K562 (cell line): ENCODE data around the gene AIDA. TPM values are rescaled to one million over a fixed set of nuclear protein-coding genes. Genes with fewer than 3 reads are reported as not detected.

Experiments used
- ARNT ChIP-seq, 2 experiments: fragments of 450-650 bp; IDR thresholded peaks; 2 replicates each; pipeline ENCODE4 v1.6.1; 2016; ENCODE audit warnings: mild to moderate bottlenecking in 1 of 2
- ELF2 ChIP-seq: fragments of 250-450 bp; sonication (Bioruptor Pico); IDR thresholded peaks from 2 replicates; pipeline ENCODE4 v1.5.0; 2021; ENCODE audit warnings: mild to moderate bottlenecking
- ERF ChIP-seq: fragments of 450-650 bp; formaldehyde crosslinking; IDR thresholded peaks from 2 replicates; pipeline ENCODE4 v1.4.0; 2020; ENCODE audit warnings: mild to moderate bottlenecking, mixed read lengths
- GABPA ChIP-seq: fragments of 200-800 bp; sonication (Bioruptor generic); conservative IDR thresholded peaks from 2 replicates; pipeline ENCODE4 v1.6.1; 2016; ENCODE audit warnings: low read depth, missing genetic modification characterization, missing compliant biosample characterization
- HOXB6 ChIP-seq: fragments of 250-450 bp; sonication (Bioruptor Pico); IDR thresholded peaks from 2 replicates; pipeline ENCODE4 v1.5.1; 2022; ENCODE audit warnings: mild to moderate bottlenecking, borderline replicate concordance
- KLF10 ChIP-seq: fragments of 250-450 bp; sonication (Bioruptor Pico); IDR thresholded peaks from 2 replicates; pipeline ENCODE4 v1.6.1; 2021; ENCODE audit warnings: matching md5 sums
- MAFK ChIP-seq: IDR thresholded peaks from 2 replicates; pipeline ENCODE4 v1.6.1; 2011; ENCODE audit warnings: low read length, improper control_type of control experiment
- POU5F1 ChIP-seq: fragments of 150-350 bp; IDR thresholded peaks from 2 replicates; pipeline ENCODE4 v1.6.1; 2014; ENCODE audit warnings: borderline replicate concordance, low read length, low read depth, mild to moderate bottlenecking; ENCODE audit not compliant: partially characterized antibody
- PTBP1 ChIP-seq: fragments of 200-400 bp; formaldehyde crosslinking; IDR thresholded peaks from 2 replicates; pipeline ENCODE4 v1.6.1; 2017; ENCODE audit warnings: low read depth, low read length
- RAD21 ChIP-seq, 2 experiments: fragments of 250-450 bp in 1 of 2; fragments of 450-650 bp in 1 of 2; sonication (Bioruptor Pico) in 1 of 2; formaldehyde crosslinking in 1 of 2; IDR thresholded peaks in 1 of 2; conservative IDR thresholded peaks in 1 of 2; 2 replicates each; pipeline versions ENCODE4 v1.4.0 to v1.8.0; 2020 to 2022; ENCODE audit warnings: mild to moderate bottlenecking in 2 of 2, moderate library complexity in 1 of 2
- SAFB ChIP-seq: fragments of 200-400 bp; formaldehyde crosslinking; IDR thresholded peaks from 2 replicates; pipeline ENCODE4 v1.6.1; 2017; ENCODE audit warnings: low read depth, low read length, borderline replicate concordance
- SMARCE1 ChIP-seq: fragments of 450-650 bp; IDR thresholded peaks from 2 replicates; pipeline ENCODE4 v1.7.1; 2016; ENCODE audit warnings: mild to moderate bottlenecking
- SOX6 ChIP-seq: fragments of 450-650 bp; IDR thresholded peaks from 2 replicates; pipeline ENCODE4 v1.6.1; 2014; ENCODE audit warnings: mild to moderate bottlenecking
- SPI1 ChIP-seq: IDR thresholded peaks from 2 replicates; pipeline ENCODE4 v1.6.1; 2011; ENCODE audit warnings: low read depth, low read length, control low read depth, borderline replicate concordance
- ZNF197 ChIP-seq: fragments of 200-800 bp; sonication (Bioruptor generic); IDR thresholded peaks from 2 replicates; pipeline ENCODE4 v1.6.1; 2016; ENCODE audit warnings: low read depth, missing genetic modification characterization, missing compliant biosample characterization
- ZNF699 ChIP-seq: fragments of 250-450 bp; sonication (Bioruptor Pico); IDR thresholded peaks from 2 replicates; pipeline ENCODE4 v1.8.0; 2021; ENCODE audit warnings: mild to moderate bottlenecking, moderate library complexity; ENCODE audit not compliant: insufficient replicate concordance
- ZNF764 ChIP-seq: fragments of 250-450 bp; sonication (Bioruptor Pico); IDR thresholded peaks from 2 replicates; pipeline ENCODE4 v1.4.0; 2020; ENCODE audit warnings: low read depth, mild to moderate bottlenecking, moderate library complexity
- ZNF830 ChIP-seq: fragments of 250-450 bp; sonication (Bioruptor Pico); IDR thresholded peaks from 2 replicates; pipeline ENCODE4 v1.5.0; 2021; ENCODE audit warnings: mild to moderate bottlenecking
- polyA plus RNA-seq, 8 experiments: library from polyadenylated mRNA; depleted of rRNA in 4 of 8; stranded (reverse) in 5 of 8; unstranded in 3 of 8; fragments of >200 nt; fragmentation: Nextera tagmentation in 2 of 8; fragmentation: Illumina TruSeq in 1 of 8; extraction: Ambion mirVana in 2 of 8; extraction: Trizol in 1 of 8; gene quantifications; 2 replicates each; pipeline versions ENCODE4 v1.2.1 to v1.2.3, GENCODE V29; 2011 to 2014; ENCODE audit warnings: inconsistent platforms in 1 of 8, missing spikeins in 1 of 8
- total RNA-seq, 7 experiments: library from RNA; depleted of rRNA in 6 of 7; stranded (reverse); fragments of >200 nt in 6 of 7; fragmentation: Illumina TruSeq in 2 of 7; extraction: Trizol in 2 of 7; gene quantifications; 2 replicates each; pipeline versions ENCODE4 v1.2.1 to v1.2.3, GENCODE V29; 2011 to 2021; ENCODE audit warnings: low replicate concordance in 1 of 7
- TF ChIP-seq, protein P1 (sequence below): sonication (generic); formaldehyde crosslinking; IDR thresholded peaks from 2 replicates; pipeline ENCODE4 v1.8.1; 2022; ENCODE audit warnings: missing genetic modification reagents
- TF ChIP-seq, protein P2 (sequence below): sonication (generic); formaldehyde crosslinking; IDR thresholded peaks from 2 replicates; pipeline ENCODE4 v1.8.0; 2022; ENCODE audit warnings: mild to moderate bottlenecking, missing genetic modification reagents
- TF ChIP-seq, protein P3 (sequence below): sonication (generic); formaldehyde crosslinking; IDR thresholded peaks from 2 replicates; pipeline ENCODE4 v1.8.0; 2022; ENCODE audit warnings: missing genetic modification reagents, mild to moderate bottlenecking, borderline replicate concordance

AIDA gene
- total and polyA plus RNA-seq, 9 of the 15 experiments (the other 6 are each of a cell fraction or from before 2014, with no cell fraction given): 18.2 to 77.9 (median 24.9) TPM

DNA sequence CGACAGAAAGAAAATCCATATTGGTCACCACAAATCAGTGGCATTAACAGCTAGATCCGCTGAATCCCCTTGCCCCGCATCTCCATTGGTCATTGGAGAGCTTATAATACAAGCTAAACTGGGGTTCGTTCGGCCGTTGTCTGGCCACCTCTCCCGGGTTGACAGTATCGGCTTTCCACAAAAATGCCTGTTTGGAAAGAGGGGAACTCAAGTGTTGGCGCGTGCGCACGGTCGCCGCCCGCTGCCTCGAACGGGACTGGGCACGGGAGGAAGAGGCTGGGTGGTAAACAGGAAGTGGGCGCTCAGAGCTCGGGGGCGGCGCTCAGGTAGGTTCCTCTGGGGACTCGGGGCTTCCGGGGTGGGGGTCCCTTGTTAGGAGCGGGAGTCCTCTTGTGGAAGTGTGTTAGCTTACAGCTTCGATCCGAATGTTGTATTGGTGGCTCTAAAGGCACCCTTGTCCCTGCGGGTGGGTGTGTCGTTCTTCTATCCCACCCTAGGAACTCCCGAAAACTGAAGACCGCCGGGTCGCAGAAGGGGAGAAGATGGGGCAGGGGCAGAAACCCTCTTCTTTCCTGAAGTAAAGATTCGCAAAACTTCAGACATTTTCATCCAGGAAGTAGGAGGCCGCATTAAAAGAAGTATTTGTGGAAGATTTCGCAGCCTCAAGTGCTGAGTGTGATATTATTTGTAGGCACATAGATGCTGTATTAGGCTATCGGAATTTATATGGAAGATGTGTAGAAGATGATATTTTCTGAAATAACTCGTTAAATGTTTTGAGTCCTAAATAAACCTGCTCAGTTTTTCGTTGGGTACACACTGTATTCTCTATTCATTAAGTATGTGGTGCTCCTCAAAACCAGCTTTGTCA, 1.0 kb upstream of the AIDA start (continued):
- TF ChIP-seq ERF (0 out of 2 replicates have a peak, but pooled peaks have one; percentile 38), SOX6 (peak; percentile 23; the same call in 1 of the 2 replicates), ZNF830 (CRISPR knock-in tag) (no peak), GABPA (tag) (peak; percentile 92), SPI1 (peak; percentile 97), SMARCE1 (no peak), ARNT (IDR thresholded peaks at IDR 0.05) (no peak; a peak in 1 of 4 replicates), ELF2 (CRISPR knock-in tag) (peak; percentile 84), POU5F1 (no peak), ZNF197 (CRISPR knock-in tag) (no peak; the same call in 1 of the 2 replicates), KLF10 (CRISPR knock-in tag) (no peak), SAFB (no peak), ZNF764 (CRISPR knock-in tag) (no peak), PTBP1 (no peak), MAFK (no peak; the same call in 1 of the 2 replicates), RAD21 (CRISPR knock-in tag; conservative IDR thresholded peaks at IDR 0.05 in 1 of 2, IDR thresholded peaks at IDR 0.05 in 1 of 2) (no peak), ZNF699 (no peak), HOXB6 (CRISPR knock-in tag) (no peak)
- TF ChIP-seq, protein P1, sequence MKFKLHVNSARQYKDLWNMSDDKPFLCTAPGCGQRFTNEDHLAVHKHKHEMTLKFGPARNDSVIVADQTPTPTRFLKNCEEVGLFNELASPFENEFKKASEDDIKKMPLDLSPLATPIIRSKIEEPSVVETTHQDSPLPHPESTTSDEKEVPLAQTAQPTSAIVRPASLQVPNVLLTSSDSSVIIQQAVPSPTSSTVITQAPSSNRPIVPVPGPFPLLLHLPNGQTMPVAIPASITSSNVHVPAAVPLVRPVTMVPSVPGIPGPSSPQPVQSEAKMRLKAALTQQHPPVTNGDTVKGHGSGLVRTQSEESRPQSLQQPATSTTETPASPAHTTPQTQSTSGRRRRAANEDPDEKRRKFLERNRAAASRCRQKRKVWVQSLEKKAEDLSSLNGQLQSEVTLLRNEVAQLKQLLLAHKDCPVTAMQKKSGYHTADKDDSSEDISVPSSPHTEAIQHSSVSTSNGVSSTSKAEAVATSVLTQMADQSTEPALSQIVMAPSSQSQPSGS (CRISPR knock-in tag): no peak
- TF ChIP-seq, protein P2, sequence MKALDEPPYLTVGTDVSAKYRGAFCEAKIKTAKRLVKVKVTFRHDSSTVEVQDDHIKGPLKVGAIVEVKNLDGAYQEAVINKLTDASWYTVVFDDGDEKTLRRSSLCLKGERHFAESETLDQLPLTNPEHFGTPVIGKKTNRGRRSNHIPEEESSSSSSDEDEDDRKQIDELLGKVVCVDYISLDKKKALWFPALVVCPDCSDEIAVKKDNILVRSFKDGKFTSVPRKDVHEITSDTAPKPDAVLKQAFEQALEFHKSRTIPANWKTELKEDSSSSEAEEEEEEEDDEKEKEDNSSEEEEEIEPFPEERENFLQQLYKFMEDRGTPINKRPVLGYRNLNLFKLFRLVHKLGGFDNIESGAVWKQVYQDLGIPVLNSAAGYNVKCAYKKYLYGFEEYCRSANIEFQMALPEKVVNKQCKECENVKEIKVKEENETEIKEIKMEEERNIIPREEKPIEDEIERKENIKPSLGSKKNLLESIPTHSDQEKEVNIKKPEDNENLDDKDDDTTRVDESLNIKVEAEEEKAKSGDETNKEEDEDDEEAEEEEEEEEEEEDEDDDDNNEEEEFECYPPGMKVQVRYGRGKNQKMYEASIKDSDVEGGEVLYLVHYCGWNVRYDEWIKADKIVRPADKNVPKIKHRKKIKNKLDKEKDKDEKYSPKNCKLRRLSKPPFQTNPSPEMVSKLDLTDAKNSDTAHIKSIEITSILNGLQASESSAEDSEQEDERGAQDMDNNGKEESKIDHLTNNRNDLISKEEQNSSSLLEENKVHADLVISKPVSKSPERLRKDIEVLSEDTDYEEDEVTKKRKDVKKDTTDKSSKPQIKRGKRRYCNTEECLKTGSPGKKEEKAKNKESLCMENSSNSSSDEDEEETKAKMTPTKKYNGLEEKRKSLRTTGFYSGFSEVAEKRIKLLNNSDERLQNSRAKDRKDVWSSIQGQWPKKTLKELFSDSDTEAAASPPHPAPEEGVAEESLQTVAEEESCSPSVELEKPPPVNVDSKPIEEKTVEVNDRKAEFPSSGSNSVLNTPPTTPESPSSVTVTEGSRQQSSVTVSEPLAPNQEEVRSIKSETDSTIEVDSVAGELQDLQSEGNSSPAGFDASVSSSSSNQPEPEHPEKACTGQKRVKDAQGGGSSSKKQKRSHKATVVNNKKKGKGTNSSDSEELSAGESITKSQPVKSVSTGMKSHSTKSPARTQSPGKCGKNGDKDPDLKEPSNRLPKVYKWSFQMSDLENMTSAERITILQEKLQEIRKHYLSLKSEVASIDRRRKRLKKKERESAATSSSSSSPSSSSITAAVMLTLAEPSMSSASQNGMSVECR (CRISPR knock-in tag): no peak; the same call in 1 of the 2 replicates
- TF ChIP-seq, protein P3, sequence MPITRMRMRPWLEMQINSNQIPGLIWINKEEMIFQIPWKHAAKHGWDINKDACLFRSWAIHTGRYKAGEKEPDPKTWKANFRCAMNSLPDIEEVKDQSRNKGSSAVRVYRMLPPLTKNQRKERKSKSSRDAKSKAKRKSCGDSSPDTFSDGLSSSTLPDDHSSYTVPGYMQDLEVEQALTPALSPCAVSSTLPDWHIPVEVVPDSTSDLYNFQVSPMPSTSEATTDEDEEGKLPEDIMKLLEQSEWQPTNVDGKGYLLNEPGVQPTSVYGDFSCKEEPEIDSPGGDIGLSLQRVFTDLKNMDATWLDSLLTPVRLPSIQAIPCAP (CRISPR knock-in tag): 0 out of 2 replicates have a peak, but pooled peaks have one; percentile 22
